Skin epidermis (tissue), 12 donors: Measurements from ENCODE around the gene DERL2.
A peak's percentile ranks its signal among the peaks of the same experiment; 100 is the strongest.

Experiments
- H3K27ac ChIP-seq, 21 experiments: fragments of 200-600 bp; sonication (generic) in 11 of 21; one replicate each; pipeline ENCODE4 v1.5.0; 2020; ENCODE audit warnings: mild to moderate bottlenecking in 3 of 21, inconsistent platforms in 2 of 21, moderate library complexity in 2 of 21
- H3K4me3 ChIP-seq, 7 experiments: fragments of 200-600 bp; sonication (generic) in 2 of 7; one replicate each; pipeline ENCODE4 v1.5.0; 2020; ENCODE audit warnings: inconsistent platforms in 2 of 7, mild to moderate bottlenecking in 2 of 7, moderate library complexity in 1 of 7

DERL2 gene

GRCh38 chr17:5485270-5486205, at the start of gene DERL2:
Gene DERL2, minus strand, starts transcription at chr17:5486178. Its CDS starts 17 bp downstream, at chr17:5486161.
- H3K27ac ChIP-seq, result peak within 1 kb of the TSS; percentile 81 to 99 (median 96)
- H3K4me3 ChIP-seq, result peak within 1 kb of the TSS; percentile 76 to 97 (median 79)

- Histone ChIP-seq H3K4me3 (no peak overlapping the region), H3K27ac (no peak overlapping the region)
Measured at GRCh38 chr17:5535436-5535835, 49.5 kb upstream of the DERL2 start.

- no peak overlapping the region for H3K4me3 ChIP-seq
- H3K27ac ChIP-seq, result no peak overlapping the region
Measured at GRCh38 chr17:5533486-5534315, 47.7 kb upstream of the DERL2 start.

- Histone ChIP-seq H3K27ac (no peak overlapping the region), H3K4me3 (no peak overlapping the region)
Measured at GRCh38 chr17:5532581-5532980, 46.6 kb upstream of the DERL2 start.

- H3K27ac ChIP-seq, result no peak overlapping the region
- no peak overlapping the region for H3K4me3 ChIP-seq
Measured at GRCh38 chr17:5531085-5531418, 45.1 kb upstream of the DERL2 start.

- Histone ChIP-seq H3K27ac (no peak overlapping the region), H3K4me3 (no peak overlapping the region)
Measured at GRCh38 chr17:5530265-5531084, 44.5 kb upstream of the DERL2 start.

- H3K27ac ChIP-seq, result peak overlapping the region in 10 of 21 experiments; percentile 9 to 75 (median 41)
- no peak overlapping the region for H3K4me3 ChIP-seq
Measured at GRCh38 chr17:5527601-5528250, 41.7 kb upstream of the DERL2 start.

GRCh38 chr17:5526821-5527598, 41.0 kb upstream of the DERL2 start:
- H3K4me3 ChIP-seq, result no peak overlapping the region
- H3K27ac ChIP-seq, result peak overlapping the region in 13 of 21 experiments; percentile 0 to 75 (median 41)

GRCh38 chr17:5523249-5523648, 37.3 kb upstream of the DERL2 start:
- H3K27ac ChIP-seq, result no peak overlapping the region
- no peak overlapping the region for H3K4me3 ChIP-seq

GRCh38 chr17:5522476-5522875, 36.5 kb upstream of the DERL2 start:
- Histone ChIP-seq H3K4me3 (no peak overlapping the region), H3K27ac (no peak overlapping the region)

- Histone ChIP-seq H3K27ac (peak overlapping the region in 2 of 21 experiments; percentile 35 to 64), H3K4me3 (no peak overlapping the region)
Measured at GRCh38 chr17:5516060-5516792, 30.2 kb upstream of the DERL2 start.

- H3K27ac ChIP-seq, result no peak overlapping the region
- no peak overlapping the region for H3K4me3 ChIP-seq
Measured at GRCh38 chr17:5514976-5515375, 29.0 kb upstream of the DERL2 start.

- no peak overlapping the region for H3K4me3 ChIP-seq
Measured at GRCh38 chr17:5513628-5514027, 27.6 kb upstream of the DERL2 start.

GRCh38 chr17:5511401-5512225, 25.6 kb upstream of the DERL2 start:
- H3K4me3 ChIP-seq, result no peak overlapping the region
- H3K27ac ChIP-seq, result peak overlapping the region in 3 of 21 experiments; percentile 39 to 62 (median 45)

More at GRCh38 chr17:5513628-5514027, 27.6 kb upstream of the DERL2 start:
- no peak overlapping the region for H3K27ac ChIP-seq

GRCh38 chr17:5510771-5511170, 24.8 kb upstream of the DERL2 start:
- no peak overlapping the region for H3K4me3 ChIP-seq
- peak overlapping the region in 3 of 21 experiments; percentile 39 to 62 (median 45) for H3K27ac ChIP-seq

- no peak overlapping the region for H3K4me3 ChIP-seq
- no peak overlapping the region for H3K27ac ChIP-seq
Measured at GRCh38 chr17:5509482-5509881, 23.5 kb upstream of the DERL2 start.

- Histone ChIP-seq H3K4me3 (no peak overlapping the region), H3K27ac (no peak overlapping the region)
Measured at GRCh38 chr17:5508810-5509209, 22.8 kb upstream of the DERL2 start.
